Adrenal gland (tissue), 5 donors: Measurements from ENCODE around the gene ARMS2.

Experiments
- CTCF ChIP-seq, 6 experiments: fragments of 450-650 bp in 4 of 6; fragments of 200-600 bp in 2 of 6; sonication (generic) in 1 of 6; IDR thresholded peaks; 1 replicate in 5 of 6; 2 replicates in 1 of 6; pipeline versions ENCODE4 v1.5.1 to v1.8.0; 2016 to 2021; ENCODE audit warnings: antibody characterized with exemption in 6 of 6, mild to moderate bottlenecking in 2 of 6, moderate library complexity in 1 of 6
- POLR2A ChIP-seq, 2 donors: fragments of 450-650 bp; IDR thresholded peaks; one replicate each; pipeline ENCODE4 v1.6.1; 2017; ENCODE audit warnings: antibody characterized with exemption in 2 of 2, mild to moderate bottlenecking in 2 of 2, moderate library complexity in 1 of 2
- donor health status: DM: no; HTN: no; CAD: no.

DNA sequence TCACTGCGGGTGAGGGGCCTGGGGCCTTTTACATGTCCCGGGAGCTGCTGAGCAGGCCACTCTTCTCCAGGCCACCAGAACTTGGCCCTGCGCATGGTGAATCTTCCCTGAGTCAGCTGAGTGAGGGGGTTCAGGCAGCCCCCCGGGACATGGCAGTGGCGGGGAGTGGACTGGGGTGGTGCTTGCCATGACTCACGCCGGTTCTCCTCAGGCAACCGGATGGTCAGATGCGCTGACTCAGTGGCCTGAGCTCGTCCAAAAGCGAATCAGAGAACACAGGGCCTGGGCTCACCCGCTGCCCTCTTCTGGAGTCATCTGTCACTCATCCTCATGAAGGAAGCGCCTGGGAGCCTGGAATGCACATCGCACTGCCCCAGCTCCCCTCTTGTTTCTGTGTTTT lies 40.4 kb downstream of the ARMS2 start:
- TF ChIP-seq CTCF (IDR thresholded peaks at IDR 0.05) (no peak), POLR2A (IDR thresholded peaks at IDR 0.05) (no peak)
